K562 (cell line): ENCODE results near the gene HIVEP3. TPM values are rescaled to one million over a fixed set of nuclear protein-coding genes. Genes with fewer than 3 reads are reported as not detected.

Experiments used
- ATAC-seq: fragments of 200-7000 bp; cut with Tn5 transposase; 3 replicates; pipeline ENCODE4 v1.9.1; 2020; ENCODE audit warnings: moderate library complexity
- BruUV-seq: library from RNA; stranded (reverse); fragments of 400-500 nt; replicated peaks from 2 replicates; lab custom pipeline; 2021; lab: Mats Ljungman, UMichigan
- CTCF ChIA-PET: fragments of 300-600 bp; formaldehyde crosslinking; extraction: SDS; loops from one replicate; lab custom pipeline; 2021; ENCODE audit warnings: low intra/inter-chr PET ratio; lab: Yijun Ruan, JAX
- POLR2A ChIA-PET: fragments of 300-600, 350-650 bp; sonication (Branson Sonifier 250); formaldehyde crosslinking; extraction: SDS; loops from one replicate; lab custom pipeline; 2021; ENCODE audit warnings: antibody characterized with exemption, inconsistent platforms; lab: Yijun Ruan, JAX
- DNase-seq, 4 experiments: peaks; one replicate each; pipeline versions ENCODE4 v3.0.0 to v3.0.0-alpha.2; 2011 to 2018; ENCODE audit warnings: low spot score in 3 of 4, mixed read lengths in 3 of 4; ENCODE audit errors: extremely low read depth in 1 of 4
- FAIRE-seq: peaks from 2 replicates; lab custom pipeline; 2011; peaks lifted over from hg19 to GRCh38; lab: Jason Lieb, UNC
- H2AFZ ChIP-seq: 2 replicates; pipeline ENCODE4 v1.6.0; 2011; ENCODE audit warnings: low read depth, low read length, control low read depth, inconsistent platforms
- H3K27ac ChIP-seq: fragments of 200-600 bp; 3 replicates; pipeline ENCODE4 v1.8.0; 2011; ENCODE audit warnings: low read depth, mild to moderate bottlenecking, control low read depth, inconsistent platforms, low read length, moderate library complexity, mixed read lengths; ENCODE audit errors: extremely low read depth
- H3K27me3 ChIP-seq, 2 experiments: fragments of 300-600 bp in 1 of 2; 2 replicates in 1 of 2; 3 replicates in 1 of 2; pipeline versions ENCODE4 v1.6.0 to v1.8.0; 2011; ENCODE audit warnings: inconsistent platforms in 2 of 2, low read length in 2 of 2, mild to moderate bottlenecking in 1 of 2, mixed read lengths in 1 of 2, moderate library complexity in 1 of 2; ENCODE audit not compliant: control insufficient read depth in 2 of 2, insufficient read depth in 2 of 2
- H3K36me3 ChIP-seq: fragments of 300-600 bp; 3 replicates; pipeline ENCODE4 v1.8.0; 2011; ENCODE audit warnings: mild to moderate bottlenecking, low read length, inconsistent platforms; ENCODE audit not compliant: control insufficient read depth, insufficient read depth
- H3K4me1 ChIP-seq, 2 experiments: fragments of 200-600 bp in 1 of 2; replicated peaks in 1 of 2; 2 replicates in 1 of 2; 3 replicates in 1 of 2; pipeline versions ENCODE4 v1.5.1 to v1.8.0; 2011; ENCODE audit warnings: inconsistent platforms in 2 of 2, low read length in 2 of 2, mild to moderate bottlenecking in 1 of 2, mixed read lengths in 1 of 2, moderate library complexity in 1 of 2; ENCODE audit not compliant: control insufficient read depth in 2 of 2, insufficient read depth in 2 of 2
- H3K4me2 ChIP-seq: 2 replicates; pipeline ENCODE4 v1.6.1; 2011; ENCODE audit warnings: low read length, control low read depth, inconsistent platforms, mixed read lengths; ENCODE audit not compliant: insufficient read depth
- H3K4me3 ChIP-seq: fragments of 200-600 bp; sonication (generic), shearing (Covaris generic); 2 replicates; pipeline ENCODE4 v1.5.1; 2016; ENCODE audit warnings: control low read depth, inconsistent platforms
- H3K79me2 ChIP-seq: fragments of 200-600 bp; 3 replicates; pipeline ENCODE4 v1.8.0; 2011; ENCODE audit warnings: low read length, inconsistent platforms; ENCODE audit not compliant: control insufficient read depth, insufficient read depth
- H3K9ac ChIP-seq, 2 experiments: 2 replicates each; pipeline versions ENCODE4 v1.6.0 to v1.6.1; 2011; ENCODE audit warnings: low read depth in 2 of 2, low read length in 2 of 2, control low read depth in 1 of 2, inconsistent platforms in 1 of 2, mild to moderate bottlenecking in 1 of 2, mixed read lengths in 1 of 2; ENCODE audit not compliant: insufficient read depth in 1 of 2
- H3K9me1 ChIP-seq: one replicate; pipeline ENCODE4 v1.6.0; 2011; ENCODE audit warnings: inconsistent platforms, mild to moderate bottlenecking, low read length, moderate library complexity; ENCODE audit not compliant: control insufficient read depth, insufficient read depth
- H3K9me3 ChIP-seq: replicated peaks from 2 replicates; pipeline ENCODE4 v1.5.1; 2011; ENCODE audit warnings: low read depth, low read length, inconsistent platforms; ENCODE audit not compliant: control insufficient read depth, insufficient read depth
- H4K20me1 ChIP-seq: replicated peaks from 2 replicates; pipeline ENCODE4 v1.6.1; 2011; ENCODE audit warnings: low read length, inconsistent platforms, mixed read lengths; ENCODE audit not compliant: control insufficient read depth, insufficient read depth
- CBX1 ChIP-seq: sonication (generic); IDR thresholded peaks from 2 replicates; pipeline ENCODE4 v1.6.1; 2016; ENCODE audit warnings: antibody characterized with exemption, low read depth, mild to moderate bottlenecking
- CBX2 ChIP-seq: fragments of 200-600 bp; sonication (generic); IDR thresholded peaks from one replicate; pipeline ENCODE4 v1.6.1; 2012; ENCODE audit warnings: mild to moderate bottlenecking, low read length, inconsistent platforms; ENCODE audit not compliant: insufficient read depth, poor library complexity, severe bottlenecking
- CHD4 ChIP-seq: fragments of 200-600 bp; sonication (generic); IDR thresholded peaks from 3 replicates; pipeline ENCODE4 v1.6.1; 2012; ENCODE audit warnings: low read depth, mild to moderate bottlenecking, mixed read lengths, low read length, inconsistent platforms; ENCODE audit not compliant: insufficient read depth, insufficient replicate concordance, poor library complexity, severe bottlenecking
- EP300 ChIP-seq: IDR thresholded peaks from 2 replicates; pipeline ENCODE4 v1.6.1; 2012; ENCODE audit warnings: low read length, improper control_type of control experiment
- EZH2 ChIP-seq: IDR thresholded peaks from 2 replicates; pipeline ENCODE4 v1.6.1; 2012; ENCODE audit warnings: low read depth, mild to moderate bottlenecking, inconsistent platforms, low read length, borderline replicate concordance
- HIVEP1 ChIP-seq: fragments of 250-450 bp; sonication (Bioruptor Pico); IDR thresholded peaks from 2 replicates; pipeline ENCODE4 v1.4.0; 2020; ENCODE audit warnings: mild to moderate bottlenecking
- PHTF2 ChIP-seq: fragments of 250-450 bp; sonication (Bioruptor Pico); IDR thresholded peaks from 2 replicates; pipeline ENCODE4 v1.5.0; 2021; ENCODE audit warnings: mild to moderate bottlenecking
- POLR3G ChIP-seq: IDR thresholded peaks from 2 replicates; pipeline ENCODE4 v1.6.1; 2011; ENCODE audit not compliant: insufficient read length, insufficient replicate concordance; ENCODE audit errors: extremely low read depth
- RFX1 ChIP-seq: fragments of 450-650 bp; IDR thresholded peaks from 2 replicates; pipeline ENCODE4 v1.6.1; 2016; ENCODE audit warnings: mild to moderate bottlenecking, moderate library complexity
- XRCC3 ChIP-seq: fragments of 450-650 bp; IDR thresholded peaks from 2 replicates; pipeline ENCODE4 v1.6.1; 2017; ENCODE audit warnings: mild to moderate bottlenecking, moderate library complexity
- ZNF217 ChIP-seq: sonication (generic); formaldehyde crosslinking; IDR thresholded peaks from 2 replicates; pipeline ENCODE4 v1.8.0; 2022; ENCODE audit warnings: mild to moderate bottlenecking, missing genetic modification reagents
- ZNF253 ChIP-seq: fragments of 250-450 bp; sonication (Bioruptor Pico); conservative IDR thresholded peaks from 2 replicates; pipeline ENCODE4 v1.6.1; 2021; ENCODE audit warnings: mild to moderate bottlenecking
- ZNF699 ChIP-seq: fragments of 250-450 bp; sonication (Bioruptor Pico); IDR thresholded peaks from 2 replicates; pipeline ENCODE4 v1.8.0; 2021; ENCODE audit warnings: mild to moderate bottlenecking, moderate library complexity; ENCODE audit not compliant: insufficient replicate concordance
- WGBS: fragments of 100-300 bp; shearing (Covaris generic); methylation state at CpG from one replicate; pipeline ENCODE4 v1.1.6; 2016; ENCODE audit warnings: low coverage, mixed read lengths; ENCODE audit not compliant: insufficient coverage; ENCODE audit errors: missing lambda C conversion rate; 5-methylcytosine and 5-hydroxymethylcytosine counted together
- in situ Hi-C: fragments of 300-500 bp; cut with MboI; formaldehyde crosslinking; loops from 4 replicates; pipeline ENCODE4 v1.15.0; 2018; ENCODE audit warnings: inconsistent platforms, mixed read lengths
- intact Hi-C: fragments of 100-400 bp; cut with micrococcal nuclease; formaldehyde crosslinking; loops from 2 replicates; pipeline ENCODE4 v1.14.2; 2022
- polyA plus RNA-seq, 8 experiments: library from polyadenylated mRNA; depleted of rRNA in 4 of 8; stranded (reverse) in 5 of 8; unstranded in 3 of 8; fragments of >200 nt; fragmentation: Nextera tagmentation in 2 of 8; fragmentation: Illumina TruSeq in 1 of 8; extraction: Ambion mirVana in 2 of 8; extraction: Trizol in 1 of 8; gene quantifications; 2 replicates each; pipeline versions ENCODE4 v1.2.1 to v1.2.3, GENCODE V29; 2011 to 2014; ENCODE audit warnings: inconsistent platforms in 1 of 8, missing spikeins in 1 of 8
- total RNA-seq, 7 experiments: library from RNA; depleted of rRNA in 6 of 7; stranded (reverse); fragments of >200 nt in 6 of 7; fragmentation: Illumina TruSeq in 2 of 7; extraction: Trizol in 2 of 7; gene quantifications; 2 replicates each; pipeline versions ENCODE4 v1.2.1 to v1.2.3, GENCODE V29; 2011 to 2021; ENCODE audit warnings: low replicate concordance in 1 of 7
- TF ChIP-seq, protein P1 (sequence below): IDR thresholded peaks from 2 replicates; pipeline ENCODE4 v1.6.1; 2012; ENCODE audit warnings: low read depth, low read length, improper control_type of control experiment, borderline replicate concordance
- TF ChIP-seq, protein P2 (sequence below): fragments of 450-650 bp; IDR thresholded peaks from 2 replicates; pipeline ENCODE4 v1.6.1; 2016; ENCODE audit warnings: borderline replicate concordance

Gene HIVEP3
- total and polyA plus RNA-seq, 9 of the 15 experiments (the other 6 are each of a cell fraction or from before 2014, with no cell fraction given): 0.09 to 0.58 (median 0.34) TPM; not detected in 1

DNA sequence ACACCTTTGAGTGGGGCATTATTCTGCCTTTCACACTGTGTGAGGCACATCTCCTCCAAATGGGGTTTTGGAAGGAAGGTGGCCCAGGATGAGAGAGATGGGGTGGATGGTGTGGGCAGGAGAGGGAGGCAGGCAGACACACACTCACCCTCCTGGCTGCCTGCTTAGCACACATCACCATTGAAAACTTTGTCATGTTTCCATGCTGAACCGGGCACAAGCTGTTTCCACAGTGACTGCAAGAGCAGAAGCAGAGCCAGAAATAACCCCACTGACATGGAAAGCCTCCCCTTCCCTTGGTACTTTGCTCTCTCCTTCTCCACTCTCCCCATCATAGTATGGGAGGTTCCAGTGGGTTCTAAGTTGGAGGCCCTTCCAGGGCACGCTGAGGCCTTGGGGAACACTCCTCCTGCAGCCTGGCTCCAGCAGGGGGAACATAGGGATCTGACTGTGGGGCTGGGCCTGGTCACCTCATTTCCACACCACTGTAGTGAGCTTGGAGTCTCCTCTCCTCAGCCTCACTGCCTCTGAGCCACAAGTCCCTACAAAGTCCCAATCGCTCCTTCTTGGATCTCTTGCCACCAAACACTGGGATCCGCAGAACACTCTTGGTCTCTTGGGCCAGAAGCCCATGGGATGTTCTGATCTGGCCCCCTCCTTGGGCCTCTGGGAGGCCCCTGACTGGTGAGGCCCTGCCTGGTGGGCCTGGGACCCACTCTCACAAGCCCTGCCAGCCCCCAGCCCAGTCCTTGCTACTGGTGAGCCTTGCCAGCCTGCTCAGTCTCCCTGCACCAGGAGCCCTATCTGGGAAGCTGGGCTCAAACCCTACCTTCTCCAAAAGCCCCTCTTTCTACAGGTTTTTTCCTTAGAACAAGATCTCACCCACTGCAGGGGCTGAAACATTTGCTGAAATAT is 271.2 kb downstream of the HIVEP3 start:
- intact Hi-C loops: no loop called here
- CTCF ChIA-PET: no interaction called here
- DNase-seq: no peak

More for the DNA sequence above, 271.2 kb downstream of the HIVEP3 start:
- Histone ChIP-seq H3K4me3 (no peak overlapping the region), H3K9me3 (no peaks in the 10 kb centered on the region), H3K9me1 (no peaks in the 10 kb centered on the region), H3K36me3 (no peaks in the 10 kb centered on the region), H3K4me2 (no peak overlapping the region), H3K9ac (no peak overlapping the region), H3K27ac (no peak overlapping the region), H3K79me2 (no peaks in the 10 kb centered on the region), H3K27me3 (peaks cover 0 to 37% of the 10 kb centered on the region in 2 experiments; a peak in 1 of 5 replicates), H4K20me1 (no peaks in the 10 kb centered on the region; the same call in 1 of the 2 replicates), H3K4me1 (no peaks in the 10 kb centered on the region), H2AFZ (no peak overlapping the region)
- in situ Hi-C loops: no loop called here
- no peak for TF ChIP-seq EP300
- TF ChIP-seq CHD4: no peak
- TF ChIP-seq CBX2: no peak
- TF ChIP-seq CBX1: no peak
- TF ChIP-seq POLR3G: no peak
- TF ChIP-seq ZNF699 (CRISPR knock-in tag): no peak
- no peak for TF ChIP-seq PHTF2 (CRISPR knock-in tag)
- TF ChIP-seq ZNF217 (CRISPR knock-in tag): no peak
- no peak for TF ChIP-seq EZH2
- TF ChIP-seq, protein P1, sequence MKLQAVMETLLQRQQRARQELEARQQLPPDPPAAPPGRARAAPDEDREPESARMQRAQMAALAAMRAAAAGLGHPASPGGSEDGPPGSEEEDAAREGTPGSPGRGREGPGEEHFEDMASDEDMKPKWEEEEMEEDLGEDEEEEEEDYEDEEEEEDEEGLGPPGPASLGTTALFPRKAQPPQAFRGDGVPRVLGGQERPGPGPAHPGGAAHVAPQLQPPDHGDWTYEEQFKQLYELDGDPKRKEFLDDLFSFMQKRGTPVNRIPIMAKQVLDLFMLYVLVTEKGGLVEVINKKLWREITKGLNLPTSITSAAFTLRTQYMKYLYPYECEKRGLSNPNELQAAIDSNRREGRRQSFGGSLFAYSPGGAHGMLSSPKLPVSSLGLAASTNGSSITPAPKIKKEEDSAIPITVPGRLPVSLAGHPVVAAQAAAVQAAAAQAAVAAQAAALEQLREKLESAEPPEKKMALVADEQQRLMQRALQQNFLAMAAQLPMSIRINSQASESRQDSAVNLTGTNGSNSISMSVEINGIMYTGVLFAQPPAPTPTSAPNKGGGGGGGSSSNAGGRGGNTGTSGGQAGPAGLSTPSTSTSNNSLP: no peak
- TF ChIP-seq XRCC3: no peak
- TF ChIP-seq HIVEP1 (CRISPR knock-in tag): no peak
- TF ChIP-seq ZNF253 (CRISPR knock-in tag): no peak
- TF ChIP-seq RFX1: no peak
- TF ChIP-seq, protein P2, sequence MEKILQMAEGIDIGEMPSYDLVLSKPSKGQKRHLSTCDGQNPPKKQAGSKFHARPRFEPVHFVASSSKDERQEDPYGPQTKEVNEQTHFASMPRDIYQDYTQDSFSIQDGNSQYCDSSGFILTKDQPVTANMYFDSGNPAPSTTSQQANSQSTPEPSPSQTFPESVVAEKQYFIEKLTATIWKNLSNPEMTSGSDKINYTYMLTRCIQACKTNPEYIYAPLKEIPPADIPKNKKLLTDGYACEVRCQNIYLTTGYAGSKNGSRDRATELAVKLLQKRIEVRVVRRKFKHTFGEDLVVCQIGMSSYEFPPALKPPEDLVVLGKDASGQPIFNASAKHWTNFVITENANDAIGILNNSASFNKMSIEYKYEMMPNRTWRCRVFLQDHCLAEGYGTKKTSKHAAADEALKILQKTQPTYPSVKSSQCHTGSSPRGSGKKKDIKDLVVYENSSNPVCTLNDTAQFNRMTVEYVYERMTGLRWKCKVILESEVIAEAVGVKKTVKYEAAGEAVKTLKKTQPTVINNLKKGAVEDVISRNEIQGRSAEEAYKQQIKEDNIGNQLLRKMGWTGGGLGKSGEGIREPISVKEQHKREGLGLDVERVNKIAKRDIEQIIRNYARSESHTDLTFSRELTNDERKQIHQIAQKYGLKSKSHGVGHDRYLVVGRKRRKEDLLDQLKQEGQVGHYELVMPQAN: no peak
- POLR2A ChIA-PET: interaction anchor here (0.6 to 0.8 kb wide), 3 partner anchors 8 to 164 kb away, joined by 3 read pairs; no protein-coding TSS in a partner anchor
- FAIRE-seq (no peak), ATAC-seq (no peak)
- no TSS peak for BruUV-seq
- WGBS: 2% methylated on average over 4 of the region's 4 CpGs
